ENCODE results near the gene TSNAX. TPM values are rescaled to one million over a fixed set of nuclear protein-coding genes. Genes with fewer than 3 reads are reported as not detected.

The TSNAX gene
- total RNA-seq, 2 experiments from 2014 or later: 36.5 to 46.7 TPM

DNA sequence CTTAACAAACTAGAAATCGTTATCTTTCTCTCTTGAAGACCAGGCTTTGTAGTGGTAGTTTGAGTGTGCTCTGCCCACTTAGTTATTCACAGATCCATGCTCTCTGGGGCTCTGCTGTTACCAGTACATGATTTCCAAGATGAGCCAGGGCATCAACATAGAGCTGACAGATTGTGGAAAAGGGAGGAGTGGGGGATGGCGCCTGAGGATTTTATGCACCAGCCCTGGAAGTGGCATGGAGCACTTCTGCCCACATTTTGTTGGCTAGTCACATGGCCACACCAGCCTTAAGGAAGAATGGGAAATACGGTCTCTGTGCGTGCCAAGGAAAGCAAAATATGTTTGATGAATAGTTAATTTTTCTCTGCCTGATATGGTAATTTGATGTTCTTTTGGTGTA lies 18.2 kb downstream of the TSNAX start:
- peaks cover 7% of the 10 kb centered on the region for H3K4me1 Mint-ChIP-seq
- no peak overlapping the region for H3K27ac Mint-ChIP-seq
- H3K4me3 Mint-ChIP-seq: no peak overlapping the region
- no peaks in the 10 kb centered on the region for H3K9me3 Mint-ChIP-seq (ENCODE audit: low read depth)
- intact Hi-C loops (cut with DNase I, micrococcal nuclease): no loop called here
- ChIA-PET CTCF (interaction anchor here (0.7 to 1.2 kb wide), 3 partner anchors 10 to 247 kb away, joined by 3 read pairs; no protein-coding TSS in a partner anchor), POLR2A (no interaction called here)
- no peaks in the 10 kb centered on the region for H3K27me3 Mint-ChIP-seq
- no peak for DNase-seq
- H3K36me3 Mint-ChIP-seq (ENCODE audit: low read depth): peaks cover 20% of the 10 kb centered on the region
- no peak for ATAC-seq

DNA sequence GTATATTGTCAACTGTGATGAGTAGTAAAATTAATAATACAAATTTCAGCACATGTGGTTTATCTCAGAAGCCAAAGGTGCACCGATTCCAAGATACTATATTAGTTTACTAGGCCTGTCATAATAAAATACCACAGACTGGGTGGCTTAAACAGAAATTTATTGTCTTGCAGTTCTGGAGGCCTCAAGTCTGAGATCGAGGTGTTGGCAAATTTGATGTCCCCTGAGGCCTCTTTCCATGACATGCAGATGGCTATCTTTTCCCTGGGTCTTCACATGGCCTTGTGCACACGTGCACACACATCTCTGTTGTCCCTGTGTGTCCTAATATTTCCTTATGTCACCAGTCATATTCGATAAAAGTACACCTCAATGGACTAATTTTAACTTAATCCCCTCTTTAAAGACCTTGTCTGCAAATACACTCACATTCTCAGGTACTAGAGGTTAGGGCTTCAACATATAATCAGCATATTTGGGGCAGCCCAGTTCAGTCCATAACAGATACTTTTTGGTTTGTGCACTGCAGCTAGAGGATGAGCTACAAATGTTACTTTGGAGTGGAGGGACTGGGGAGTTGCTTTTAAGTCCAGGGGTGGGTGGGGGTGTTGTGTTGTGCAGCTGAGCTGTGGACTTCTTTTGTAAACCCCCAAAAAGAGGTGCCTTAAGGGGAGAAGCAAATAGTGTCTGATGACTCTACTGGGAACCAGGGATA lies 21.4 kb downstream of the TSNAX start:
- intact Hi-C loops (cut with DNase I, micrococcal nuclease): no loop called here
- Mint-ChIP-seq H3K27ac (no peak overlapping the region), H3K9me3 (ENCODE audit: low read depth) (no peaks in the 10 kb centered on the region), H3K36me3 (ENCODE audit: low read depth) (peaks cover 12% of the 10 kb centered on the region), H3K4me3 (no peak overlapping the region), H3K4me1 (peaks cover 18% of the 10 kb centered on the region), H3K27me3 (no peaks in the 10 kb centered on the region)
- ATAC-seq (no peak), DNase-seq (no peak)
- POLR2A ChIA-PET: no interaction called here
- CTCF ChIA-PET: interaction anchor here (0.7 kb wide), 1 partner anchor 15 kb away, joined by 3 read pairs; no protein-coding TSS in a partner anchor

DNA sequence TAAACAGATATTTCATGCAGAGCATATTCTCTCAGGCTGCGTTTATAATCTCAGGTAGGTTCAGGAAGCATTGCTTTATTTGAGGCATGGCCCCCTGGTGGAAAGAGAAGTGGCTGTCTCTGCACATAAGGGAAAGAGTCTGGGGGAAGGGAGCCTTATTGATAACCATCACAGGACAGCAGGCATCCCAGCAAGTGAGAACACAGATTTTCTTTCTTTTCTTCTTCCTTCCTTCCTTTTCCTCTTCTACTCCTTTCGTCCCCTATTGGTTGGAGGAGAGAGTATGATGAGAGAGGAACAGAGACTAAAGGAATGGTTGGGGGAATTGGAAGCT lies 21.9 kb downstream of the TSNAX start:
- CTCF ChIA-PET: interaction anchor here (0.7 to 1.3 kb wide), 3 partner anchors 11 to 162 kb away, joined by 3 read pairs; no protein-coding TSS in a partner anchor
- peak; percentile 40 for DNase-seq
- Mint-ChIP-seq H3K36me3 (ENCODE audit: low read depth) (peaks cover 15% of the 10 kb centered on the region), H3K27me3 (no peaks in the 10 kb centered on the region), H3K9me3 (ENCODE audit: low read depth) (no peaks in the 10 kb centered on the region), H3K4me1 (peaks cover 23% of the 10 kb centered on the region), H3K4me3 (no peak overlapping the region), H3K27ac (no peak overlapping the region)
- POLR2A ChIA-PET: no interaction called here
- intact Hi-C loops (cut with DNase I, micrococcal nuclease): no loop called here
- ATAC-seq: peak; percentile 41

DNA sequence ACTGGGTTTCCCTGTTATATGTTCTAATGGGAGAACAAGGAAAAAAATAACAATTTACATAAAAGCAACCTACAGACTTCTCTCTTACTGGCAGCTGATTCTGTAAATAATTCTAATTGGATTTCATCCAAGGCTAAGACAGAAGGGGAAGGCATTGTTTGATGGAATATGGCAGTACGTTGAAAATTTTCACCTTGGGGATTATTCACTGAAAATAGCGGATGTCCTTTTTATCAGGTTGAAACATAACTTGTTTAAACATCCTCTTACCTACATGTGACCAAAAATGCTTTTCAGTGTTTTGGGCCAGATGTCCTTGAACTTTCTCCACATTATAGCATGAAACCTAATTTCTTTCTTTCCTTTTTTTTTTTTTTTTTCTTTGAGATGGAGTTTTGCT lies 24.9 kb downstream of the TSNAX start:
- Mint-ChIP-seq H3K4me3 (no peak overlapping the region), H3K27me3 (no peaks in the 10 kb centered on the region), H3K27ac (no peak overlapping the region), H3K4me1 (peaks cover 36% of the 10 kb centered on the region), H3K36me3 (ENCODE audit: low read depth) (peaks cover 13% of the 10 kb centered on the region), H3K9me3 (ENCODE audit: low read depth) (no peaks in the 10 kb centered on the region)
- intact Hi-C loops (cut with DNase I, micrococcal nuclease): no loop called here
- no peak for DNase-seq
- POLR2A ChIA-PET: no interaction called here
- ATAC-seq: no peak
- CTCF ChIA-PET: interaction anchor here (0.6 to 1.2 kb wide), 3 partner anchors 132 to 222 kb away, joined by 3 read pairs; no protein-coding TSS in a partner anchor

DNA sequence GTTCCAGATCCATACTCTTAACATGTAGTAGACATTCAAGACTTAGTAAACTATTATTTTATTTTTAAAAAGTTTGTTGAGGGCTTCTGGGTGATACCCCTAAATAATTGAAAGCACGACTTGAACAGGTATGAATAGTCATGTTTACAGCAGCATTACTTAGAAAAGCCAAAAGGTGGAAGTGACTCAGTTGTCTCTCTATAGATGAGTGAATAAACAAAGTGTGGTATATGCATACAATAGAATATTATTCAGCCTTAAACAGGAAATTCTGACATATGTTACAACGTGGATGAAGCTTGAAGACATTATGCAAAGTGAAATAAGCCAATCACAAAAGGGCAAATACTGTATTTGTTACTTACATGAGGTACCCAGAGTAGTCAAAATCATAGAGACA lies 26.5 kb downstream of the TSNAX start:
- ATAC-seq: peak; percentile 83
- H3K27me3 Mint-ChIP-seq: no peaks in the 10 kb centered on the region
- ChIA-PET CTCF (interaction anchor here (1.0 to 1.7 kb wide), 3 partner anchors 48 to 240 kb away, joined by 3 to 6 read pairs (median 3); no protein-coding TSS in a partner anchor), POLR2A (no interaction called here)
- no peak for DNase-seq
- H3K4me3 Mint-ChIP-seq: no peak overlapping the region
- H3K27ac Mint-ChIP-seq: peak overlapping the region; percentile 66
- peaks cover 13% of the 10 kb centered on the region for H3K36me3 Mint-ChIP-seq (ENCODE audit: low read depth)
- no peaks in the 10 kb centered on the region for H3K9me3 Mint-ChIP-seq (ENCODE audit: low read depth)
- peaks cover 36% of the 10 kb centered on the region for H3K4me1 Mint-ChIP-seq
- intact Hi-C loops (cut with DNase I, micrococcal nuclease): no loop called here

DNA sequence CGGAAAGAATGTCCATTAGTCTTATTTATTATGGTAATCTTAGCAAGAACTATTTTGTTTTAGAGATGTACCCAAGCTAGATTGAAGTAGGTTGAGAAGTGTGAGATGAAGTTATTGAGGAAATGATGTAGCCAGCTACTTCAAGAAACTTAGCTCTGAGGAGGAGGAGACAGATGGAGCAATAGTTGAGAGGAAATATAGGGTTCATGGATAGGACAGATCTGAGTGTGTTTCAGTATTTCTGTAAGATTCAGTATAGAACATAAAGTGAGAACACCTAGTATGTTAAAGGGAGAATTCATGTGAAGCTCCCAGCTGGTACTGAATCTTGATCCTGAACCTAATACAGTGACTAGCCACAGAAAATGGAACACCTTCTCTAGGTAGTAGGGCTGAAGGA lies 28.9 kb downstream of the TSNAX start:
- POLR2A ChIA-PET: interaction anchor here (0.5 kb wide), 1 partner anchor 136 kb away, joined by 4 read pairs; no protein-coding TSS in a partner anchor

DNA sequence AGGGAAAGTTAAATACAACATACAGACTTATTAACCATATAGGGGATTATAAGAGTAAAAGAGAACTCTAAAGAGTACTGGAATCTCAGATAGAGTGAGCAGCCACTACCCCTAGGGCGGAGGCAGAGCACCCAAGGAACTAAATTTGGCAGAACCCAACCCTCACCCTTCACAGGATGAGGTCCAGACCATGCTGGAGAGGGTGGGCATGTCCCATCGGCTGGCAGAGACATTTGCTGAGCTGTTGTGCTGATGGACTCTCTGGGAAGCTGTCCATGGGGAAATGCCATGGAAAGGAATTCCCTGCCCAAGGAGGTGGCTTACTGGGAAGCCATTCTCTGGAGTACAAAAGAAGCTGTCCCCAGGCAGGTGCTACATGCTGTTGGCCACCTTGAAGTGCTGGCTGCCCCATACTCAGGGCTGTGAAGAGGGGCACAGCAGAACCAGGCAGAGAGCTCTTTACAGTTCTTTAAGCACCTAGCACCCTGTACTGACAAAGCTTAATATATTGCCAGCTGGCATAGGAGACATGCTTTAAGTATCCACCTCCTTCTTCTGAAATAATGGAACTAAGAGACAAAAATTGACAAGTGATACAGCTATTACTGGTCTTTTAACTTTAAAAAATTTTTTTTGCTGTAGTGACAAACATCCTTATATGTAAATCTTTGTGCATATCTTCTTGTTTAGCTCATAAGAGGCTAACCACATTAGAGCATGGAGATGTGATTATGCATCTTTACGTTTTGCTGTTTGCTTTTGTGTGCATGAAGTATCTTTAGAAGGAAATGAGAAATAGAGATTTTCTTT lies 29.6 kb downstream of the TSNAX start:
- ATAC-seq: no peak
- DNase-seq: no peak
- H3K9me3 Mint-ChIP-seq (ENCODE audit: low read depth): no peaks in the 10 kb centered on the region
- H3K27ac Mint-ChIP-seq: no peak overlapping the region
- ChIA-PET CTCF (interaction anchor here (0.6 to 2.2 kb wide), 7 partner anchors 13 to 222 kb away, joined by 3 to 5 read pairs (median 3); no protein-coding TSS in a partner anchor), POLR2A (interaction anchor here (0.5 kb wide), 1 partner anchor 137 kb away, joined by 4 read pairs; no protein-coding TSS in a partner anchor)
- no peak overlapping the region for H3K4me3 Mint-ChIP-seq
- H3K36me3 Mint-ChIP-seq (ENCODE audit: low read depth): peaks cover 15% of the 10 kb centered on the region
- no peaks in the 10 kb centered on the region for H3K27me3 Mint-ChIP-seq
- peaks cover 28% of the 10 kb centered on the region for H3K4me1 Mint-ChIP-seq
- intact Hi-C loops (cut with DNase I, micrococcal nuclease): no loop called here

More for the DNA sequence above, 28.9 kb downstream of the TSNAX start:
- Mint-ChIP-seq H3K27ac (no peak overlapping the region), H3K36me3 (ENCODE audit: low read depth) (peaks cover 13% of the 10 kb centered on the region), H3K9me3 (ENCODE audit: low read depth) (no peaks in the 10 kb centered on the region), H3K4me1 (peaks cover 31% of the 10 kb centered on the region), H3K27me3 (no peaks in the 10 kb centered on the region), H3K4me3 (no peak overlapping the region)
- CTCF ChIA-PET: interaction anchor here (0.6 to 2.2 kb wide), 4 partner anchors 12 to 200 kb away, joined by 3 to 5 read pairs (median 4); no protein-coding TSS in a partner anchor
- DNase-seq (no peak), ATAC-seq (peak; percentile 55)
- intact Hi-C loops (cut with DNase I, micrococcal nuclease): no loop called here

DNA sequence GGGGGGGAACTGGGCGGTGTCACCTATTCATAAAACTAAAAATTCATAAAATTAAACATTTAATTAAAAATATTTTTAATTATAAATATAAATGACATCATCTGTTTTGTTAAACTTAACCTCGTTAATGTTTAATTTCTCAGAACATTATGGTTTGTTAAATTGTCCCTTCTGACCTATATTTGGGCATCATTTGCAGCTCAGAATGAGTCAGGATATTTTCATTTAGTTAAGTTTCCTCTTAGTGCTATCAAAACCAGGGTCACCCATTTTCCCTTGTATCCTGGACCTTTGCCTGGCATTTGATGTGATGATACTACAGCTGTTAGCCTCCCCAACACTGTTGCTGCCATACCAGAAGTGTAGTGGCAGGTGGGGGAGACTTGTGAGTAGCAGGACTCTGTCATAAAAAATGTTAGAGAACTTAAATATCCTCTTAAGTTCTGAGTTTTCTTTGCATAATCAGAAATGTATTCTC lies 30.3 kb downstream of the TSNAX start:
- Mint-ChIP-seq H3K4me1 (peaks cover 31% of the 10 kb centered on the region), H3K36me3 (ENCODE audit: low read depth) (peaks cover 20% of the 10 kb centered on the region), H3K27me3 (no peaks in the 10 kb centered on the region), H3K9me3 (ENCODE audit: low read depth) (no peaks in the 10 kb centered on the region), H3K27ac (no peak overlapping the region), H3K4me3 (no peak overlapping the region)
- POLR2A ChIA-PET: no interaction called here
- DNase-seq (no peak), ATAC-seq (no peak)
- intact Hi-C loops (cut with DNase I, micrococcal nuclease): no loop called here
- CTCF ChIA-PET: interaction anchor here (0.7 to 2.2 kb wide), 3 partner anchors 14 to 43 kb away, joined by 3 to 4 read pairs (median 3); no protein-coding TSS in a partner anchor

DNA sequence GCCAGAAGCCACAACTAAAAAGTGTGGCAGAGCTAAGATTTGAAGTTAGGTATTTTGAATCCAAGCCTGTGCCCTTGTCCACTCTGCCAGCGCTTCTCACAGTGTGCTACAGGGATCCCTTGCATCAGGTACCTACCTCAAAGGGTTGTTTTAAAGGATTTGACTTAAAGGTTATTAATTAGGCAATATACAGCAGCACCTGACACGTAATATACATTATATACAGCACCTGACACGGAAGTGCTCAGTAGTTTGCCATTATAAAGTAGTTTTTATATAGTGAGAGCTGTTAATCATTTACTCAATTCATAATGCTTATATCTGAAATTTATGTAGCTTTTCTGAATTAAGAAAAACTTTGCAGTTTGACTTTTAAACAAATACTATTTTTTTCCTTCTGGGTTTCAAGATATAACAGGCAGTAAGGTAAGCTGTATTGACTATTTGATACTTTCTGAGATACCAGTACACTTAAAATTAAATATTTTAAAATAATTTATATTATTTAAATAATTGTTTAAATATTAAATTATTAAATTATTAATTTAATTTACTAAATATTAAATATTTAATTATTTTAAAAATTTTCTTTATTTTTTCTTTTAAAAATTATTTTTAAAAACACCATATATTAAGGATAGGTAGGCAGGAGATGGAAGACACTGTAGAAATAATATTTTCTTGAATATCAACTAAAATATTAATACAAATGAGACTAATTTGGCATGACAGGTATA lies 33.3 kb downstream of the TSNAX start:
- no peaks in the 10 kb centered on the region for H3K9me3 Mint-ChIP-seq (ENCODE audit: low read depth)

DNA sequence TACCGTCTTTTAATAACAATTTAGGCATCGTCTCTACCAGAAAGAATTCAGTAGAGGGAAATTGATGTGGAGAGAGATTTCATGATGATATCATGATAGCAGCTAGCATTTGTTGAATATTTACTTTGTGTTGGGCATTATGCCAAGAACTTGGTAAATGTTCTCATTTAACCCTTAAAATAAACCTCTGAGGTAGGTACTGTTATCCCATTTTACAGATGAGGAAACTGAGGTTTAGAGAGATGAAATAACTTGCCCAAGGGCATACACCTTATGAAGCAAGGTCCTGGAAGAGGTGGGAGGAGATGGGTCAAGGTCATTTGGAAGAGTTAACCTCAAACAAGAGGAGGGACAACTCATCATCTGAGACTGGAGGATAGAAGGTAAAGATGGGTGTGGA lies 34.8 kb downstream of the TSNAX start:
- DNase-seq (no peak), ATAC-seq (no peak)
- ChIA-PET POLR2A (no interaction called here), CTCF (interaction anchor here (0.9 to 1.0 kb wide), 3 partner anchors 23 to 125 kb away, joined by 3 read pairs; no protein-coding TSS in a partner anchor)
- intact Hi-C loops (cut with DNase I, micrococcal nuclease): no loop called here
- H3K9me3 Mint-ChIP-seq (ENCODE audit: low read depth): no peaks in the 10 kb centered on the region
- no peaks in the 10 kb centered on the region for H3K27me3 Mint-ChIP-seq
- no peak overlapping the region for H3K4me3 Mint-ChIP-seq
- H3K27ac Mint-ChIP-seq: no peak overlapping the region
- peaks cover 30% of the 10 kb centered on the region for H3K36me3 Mint-ChIP-seq (ENCODE audit: low read depth)
- H3K4me1 Mint-ChIP-seq: peaks cover 25% of the 10 kb centered on the region

More for the DNA sequence above, 33.3 kb downstream of the TSNAX start:
- peaks cover 20% of the 10 kb centered on the region for H3K36me3 Mint-ChIP-seq (ENCODE audit: low read depth)
- DNase-seq: no peak
- no peak for ATAC-seq
- no peaks in the 10 kb centered on the region for H3K27me3 Mint-ChIP-seq
- intact Hi-C loops (cut with DNase I, micrococcal nuclease): no loop called here
- H3K4me1 Mint-ChIP-seq: peaks cover 29% of the 10 kb centered on the region
- no peak overlapping the region for H3K27ac Mint-ChIP-seq
- no peak overlapping the region for H3K4me3 Mint-ChIP-seq
- ChIA-PET POLR2A (no interaction called here), CTCF (interaction anchor here (0.5 to 0.7 kb wide), 2 partner anchors 10 to 201 kb away, joined by 3 to 4 read pairs; no protein-coding TSS in a partner anchor)

DNA sequence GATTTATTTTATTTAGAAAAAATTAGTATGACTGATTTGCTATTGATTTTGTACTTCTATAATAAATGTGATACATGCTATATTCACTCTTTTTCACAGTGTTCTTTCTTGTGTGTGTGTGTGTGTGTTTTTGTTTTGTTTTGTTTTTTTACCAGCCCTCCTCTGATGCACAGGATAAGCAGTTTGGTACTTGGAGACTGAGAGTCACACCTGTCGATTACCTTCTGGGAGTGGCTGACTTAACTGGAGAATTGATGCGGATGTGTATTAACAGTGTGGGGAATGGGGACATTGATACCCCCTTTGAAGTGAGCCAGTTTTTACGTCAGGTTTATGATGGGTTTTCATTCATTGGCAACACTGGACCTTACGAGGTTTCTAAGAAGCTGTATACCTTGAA lies 35.9 kb downstream of the TSNAX start:
- CTCF ChIA-PET: interaction anchor here (1.1 kb wide), 1 partner anchor 25 kb away, joined by 3 read pairs; no protein-coding TSS in a partner anchor

More for the DNA sequence above, 35.9 kb downstream of the TSNAX start:
- Mint-ChIP-seq H3K27me3 (no peaks in the 10 kb centered on the region), H3K36me3 (ENCODE audit: low read depth) (peaks cover 30% of the 10 kb centered on the region), H3K9me3 (ENCODE audit: low read depth) (no peaks in the 10 kb centered on the region), H3K4me3 (no peak overlapping the region), H3K27ac (no peak overlapping the region), H3K4me1 (peaks cover 22% of the 10 kb centered on the region)
- intact Hi-C loops (cut with DNase I, micrococcal nuclease): no loop called here
- POLR2A ChIA-PET: no interaction called here
- ATAC-seq (no peak), DNase-seq (no peak)
